SKM-1 treated with dmso at 0.1 percent for 144 hours (cell line): Measurements from ENCODE around the gene GATA6.

Experiments used
- DNase-seq: peaks from one replicate; lab custom pipeline; 2025; ENCODE audit not compliant: unreplicated experiment; lab: John Stamatoyannopoulos, UW

The GATA6 gene

DNA sequence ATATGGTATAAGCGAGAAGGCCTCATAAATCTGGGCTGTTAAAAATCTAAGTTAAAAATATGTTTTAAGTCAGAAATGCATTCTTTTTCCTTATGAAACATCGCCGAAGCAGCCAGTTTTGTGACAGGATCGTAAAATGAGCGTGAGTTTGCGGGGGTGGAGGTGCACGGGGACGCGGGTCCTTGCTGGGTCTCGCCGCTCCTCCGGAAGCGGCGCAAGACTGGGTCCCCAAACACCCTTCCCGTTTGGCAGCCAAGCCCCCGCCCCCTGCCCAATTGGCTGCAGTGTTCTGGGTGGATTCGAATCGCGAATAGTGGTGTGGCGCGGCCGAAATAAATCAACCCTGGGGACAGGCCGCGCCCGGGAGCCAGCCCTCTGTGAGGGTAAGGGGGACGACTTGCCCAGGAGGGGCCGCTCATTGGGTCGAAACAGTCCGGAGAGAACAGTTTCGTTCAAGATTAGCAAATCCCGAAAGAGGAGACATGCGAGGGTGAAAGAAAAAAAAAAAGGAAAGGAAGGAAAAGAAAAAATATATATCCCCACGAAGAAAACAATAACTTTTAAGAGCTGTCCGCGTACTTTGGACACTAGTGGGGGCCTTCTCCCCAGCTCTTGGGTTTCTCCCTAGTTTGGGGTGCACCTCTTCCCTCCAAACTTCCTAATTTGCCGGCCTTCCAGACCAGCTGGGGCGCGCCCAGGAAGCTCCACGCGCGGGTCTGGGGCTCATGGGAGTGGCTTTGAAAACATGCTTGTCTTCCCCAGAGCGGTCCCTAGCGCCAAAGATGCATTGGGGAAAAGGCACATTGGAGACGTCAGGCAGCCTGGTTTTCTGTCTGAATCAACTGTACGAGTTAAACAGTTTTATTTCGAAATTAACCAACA lies 3.1 kb upstream of the GATA6 start:
- DNase-seq: no peak

DNA sequence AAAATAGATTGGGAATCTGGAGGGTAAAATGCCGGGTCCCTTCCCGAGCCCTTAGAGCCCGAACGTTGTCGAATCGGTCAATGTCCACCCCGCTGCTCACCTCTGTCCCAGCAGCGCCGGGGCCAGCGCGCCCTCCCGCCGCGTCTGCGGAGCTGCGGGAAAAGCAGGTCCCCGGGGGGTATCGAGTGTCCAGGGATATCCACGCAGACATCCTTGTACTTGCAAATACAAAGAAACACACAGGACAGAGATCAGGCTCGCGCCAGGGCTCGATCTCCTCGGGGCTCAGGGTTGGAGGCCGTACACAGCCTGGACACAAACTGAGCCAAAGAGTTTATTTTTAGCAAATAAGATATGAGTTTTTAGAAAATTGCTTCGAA lies 2.3 kb upstream of the GATA6 start:
- no peak for DNase-seq

DNA sequence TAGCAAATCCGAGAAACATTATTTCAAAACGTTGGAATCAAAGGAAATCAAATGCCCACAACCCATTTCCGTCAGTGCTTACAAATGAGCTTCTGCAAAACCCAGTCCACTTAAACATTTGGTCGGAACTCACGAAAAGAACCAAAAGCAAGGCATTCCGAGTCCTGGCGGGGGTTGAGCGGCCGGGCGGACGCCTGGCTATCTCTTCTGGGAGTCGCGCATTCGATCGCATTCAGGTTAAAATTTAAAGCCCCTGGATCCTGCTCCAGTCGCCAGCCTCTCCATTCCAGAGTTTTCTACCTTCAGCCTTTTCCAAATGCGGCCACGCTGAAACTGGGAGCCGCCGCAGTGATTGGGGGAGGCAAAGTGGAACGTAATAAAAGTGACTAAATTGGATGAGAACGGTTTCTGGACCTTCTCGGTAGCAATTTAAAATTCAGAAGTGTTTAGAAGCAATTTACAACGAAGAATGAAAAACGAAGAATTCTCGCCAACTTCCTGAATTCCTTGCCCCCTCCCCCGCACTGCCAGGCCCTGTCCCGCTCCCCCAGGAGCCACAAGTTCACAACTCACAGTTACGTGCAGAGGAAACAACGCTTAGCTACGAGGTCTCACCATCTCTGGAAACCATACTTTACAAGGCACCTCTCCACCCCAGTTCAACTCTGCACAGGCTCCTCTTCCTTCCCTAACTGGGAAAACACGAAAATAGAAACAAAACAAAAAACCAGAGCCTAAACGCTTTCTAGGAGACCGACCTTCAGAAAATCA lies 1.7 kb upstream of the GATA6 start:
- no peak for DNase-seq

DNA sequence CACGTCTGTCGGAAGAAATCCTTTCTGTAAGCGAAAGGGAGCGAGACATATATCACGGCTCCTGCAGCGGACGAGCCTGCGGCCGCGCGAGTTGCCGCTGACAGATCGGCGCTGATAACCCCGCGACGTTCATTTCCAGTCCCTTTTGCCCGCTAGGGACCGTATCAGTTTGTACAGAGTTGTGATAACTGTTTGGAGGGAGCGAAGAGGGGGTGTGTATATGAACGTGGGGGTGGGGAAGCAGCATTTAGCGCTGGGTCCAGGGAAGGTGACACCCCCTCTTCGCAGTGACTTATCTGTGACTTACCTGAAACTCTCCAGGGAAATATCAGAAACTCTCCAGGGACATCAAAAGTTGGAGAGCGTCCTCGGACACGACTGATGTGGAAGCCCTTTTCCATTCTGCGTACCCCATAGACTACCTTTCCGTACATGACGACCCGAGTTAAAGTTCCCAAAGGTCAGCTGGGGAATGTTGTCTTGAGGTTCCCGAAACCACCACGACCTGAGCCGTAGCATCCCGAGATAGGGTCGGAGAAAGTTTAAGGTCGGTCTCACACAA lies 948 bp upstream of the GATA6 start:
- no peak for DNase-seq

DNA sequence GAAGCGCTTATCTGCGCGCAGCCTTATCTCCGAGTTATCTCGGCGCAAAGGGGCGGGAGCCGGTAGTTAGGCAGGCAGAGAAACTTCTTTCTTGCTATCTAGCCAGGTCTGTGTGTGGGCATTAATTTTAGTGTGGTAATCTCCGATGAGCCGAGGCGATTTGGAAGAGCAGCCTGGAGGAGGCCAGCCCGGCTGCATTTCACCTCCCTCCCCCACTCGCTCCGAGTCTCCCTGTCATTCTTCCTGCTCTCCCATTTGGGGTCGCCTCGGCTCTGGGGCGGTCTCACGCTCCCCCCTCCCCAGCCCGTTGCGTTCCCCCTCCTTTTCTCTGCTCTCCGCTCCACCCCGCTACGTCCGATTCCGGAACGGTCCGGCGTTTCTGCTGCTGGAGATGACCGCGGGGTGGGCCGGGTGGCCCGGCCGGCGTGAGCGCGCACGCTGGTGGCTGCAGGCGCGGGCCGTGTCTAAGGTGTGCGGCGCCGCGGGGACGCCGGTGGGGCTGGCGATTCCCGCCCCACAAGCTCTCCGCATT lies 566 bp downstream of the GATA6 start:
- DNase-seq: no peak

DNA sequence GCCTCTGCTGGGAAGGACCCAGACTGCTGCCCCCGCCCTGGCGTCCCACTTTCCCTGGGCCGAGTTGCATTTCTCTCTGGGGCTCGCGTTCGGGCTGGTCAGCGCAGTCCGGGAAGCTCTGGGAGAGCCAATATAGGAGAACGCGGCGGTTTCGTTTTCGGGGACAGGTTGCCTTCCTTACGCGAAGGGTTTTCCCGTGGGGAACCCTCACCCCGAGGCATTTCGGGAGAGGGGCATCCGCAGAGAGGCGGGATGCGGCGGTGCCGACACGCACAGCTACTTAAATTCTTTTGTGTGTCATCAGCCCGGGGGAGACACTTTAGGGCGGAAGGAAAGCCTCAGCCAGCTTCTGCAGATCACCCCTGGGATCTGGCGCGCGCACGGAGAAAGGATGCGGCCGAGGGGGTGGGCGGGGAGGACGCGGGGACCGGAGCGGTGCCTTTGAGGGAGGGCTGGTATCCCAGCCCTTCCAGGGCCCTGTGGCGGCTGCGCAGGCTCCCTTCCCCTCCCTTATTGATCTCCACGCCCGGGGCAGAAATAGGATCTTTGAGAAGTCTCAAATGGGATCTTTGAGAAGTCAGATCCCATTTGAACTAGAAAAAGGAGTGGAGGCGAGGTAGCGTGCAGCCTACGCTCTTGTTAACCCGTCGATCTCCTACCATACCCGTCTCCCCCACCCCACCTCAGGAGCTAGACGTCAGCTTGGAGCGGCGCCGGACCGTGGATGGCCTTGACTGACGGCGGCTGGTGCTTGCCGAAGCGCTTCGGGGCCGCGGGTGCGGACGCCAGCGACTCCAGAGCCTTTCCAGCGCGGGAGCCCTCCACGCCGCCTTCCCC lies 1.2 kb downstream of the GATA6 start:
- no peak for DNase-seq

DNA sequence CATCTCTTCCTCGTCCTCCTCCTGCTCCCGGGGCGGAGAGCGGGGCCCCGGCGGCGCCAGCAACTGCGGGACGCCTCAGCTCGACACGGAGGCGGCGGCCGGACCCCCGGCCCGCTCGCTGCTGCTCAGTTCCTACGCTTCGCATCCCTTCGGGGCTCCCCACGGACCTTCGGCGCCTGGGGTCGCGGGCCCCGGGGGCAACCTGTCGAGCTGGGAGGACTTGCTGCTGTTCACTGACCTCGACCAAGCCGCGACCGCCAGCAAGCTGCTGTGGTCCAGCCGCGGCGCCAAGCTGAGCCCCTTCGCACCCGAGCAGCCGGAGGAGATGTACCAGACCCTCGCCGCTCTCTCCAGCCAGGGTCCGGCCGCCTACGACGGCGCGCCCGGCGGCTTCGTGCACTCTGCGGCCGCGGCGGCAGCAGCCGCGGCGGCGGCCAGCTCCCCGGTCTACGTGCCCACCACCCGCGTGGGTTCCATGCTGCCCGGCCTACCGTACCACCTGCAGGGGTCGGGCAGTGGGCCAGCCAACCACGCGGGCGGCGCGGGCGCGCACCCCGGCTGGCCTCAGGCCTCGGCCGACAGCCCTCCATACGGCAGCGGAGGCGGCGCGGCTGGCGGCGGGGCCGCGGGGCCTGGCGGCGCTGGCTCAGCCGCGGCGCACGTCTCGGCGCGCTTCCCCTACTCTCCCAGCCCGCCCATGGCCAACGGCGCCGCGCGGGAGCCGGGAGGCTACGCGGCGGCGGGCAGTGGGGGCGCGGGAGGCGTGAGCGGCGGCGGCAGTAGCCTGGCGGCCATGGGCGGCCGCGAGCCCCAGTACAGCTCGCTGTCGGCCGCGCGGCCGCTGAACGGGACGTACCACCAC lies 2.1 kb downstream of the GATA6 start:
- DNase-seq: no peak

DNA sequence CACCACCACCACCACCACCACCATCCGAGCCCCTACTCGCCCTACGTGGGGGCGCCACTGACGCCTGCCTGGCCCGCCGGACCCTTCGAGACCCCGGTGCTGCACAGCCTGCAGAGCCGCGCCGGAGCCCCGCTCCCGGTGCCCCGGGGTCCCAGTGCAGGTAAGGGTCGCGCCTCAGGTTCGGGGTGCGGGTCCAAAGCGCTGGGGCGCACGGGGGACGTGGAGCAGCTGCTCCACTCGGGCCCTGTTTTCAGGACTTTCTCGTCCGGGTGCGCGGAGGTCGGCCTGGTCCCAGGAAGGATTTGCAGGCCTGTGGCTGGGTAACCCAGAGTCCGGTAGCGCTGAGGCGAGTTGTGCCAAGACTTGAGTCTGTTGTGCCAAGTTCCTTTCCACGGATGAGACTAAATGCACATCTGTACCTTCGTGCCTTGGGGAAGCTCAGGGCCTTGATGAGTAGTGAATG lies 2.8 kb downstream of the GATA6 start:
- DNase-seq: no peak

- DNase-seq: no peak
Observed at GRCh38 chr18:22172594-22173049, 3.2 kb downstream of the GATA6 start.

- DNase-seq: no peak
Observed at GRCh38 chr18:22173221-22173927, 4.0 kb downstream of the GATA6 start.

DNA sequence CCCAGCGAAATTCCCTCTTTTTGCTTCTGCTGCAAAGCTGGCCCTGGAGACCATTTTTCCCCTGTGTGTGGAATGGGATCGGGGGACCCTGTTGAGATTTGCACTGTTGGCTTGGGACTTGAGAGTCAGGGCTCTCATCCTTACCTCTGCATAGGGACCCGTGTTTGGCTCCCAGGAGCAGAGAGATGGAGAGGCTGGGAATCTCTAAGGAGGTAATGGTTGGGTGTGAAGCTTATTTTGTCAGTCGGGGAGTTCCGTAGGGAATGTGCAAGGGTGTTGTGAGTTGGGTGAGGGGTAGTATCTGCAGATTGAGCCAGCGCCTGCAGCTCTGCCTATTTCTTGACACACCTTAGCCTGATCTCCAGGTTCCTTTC lies 4.5 kb downstream of the GATA6 start:
- no peak for DNase-seq

DNA sequence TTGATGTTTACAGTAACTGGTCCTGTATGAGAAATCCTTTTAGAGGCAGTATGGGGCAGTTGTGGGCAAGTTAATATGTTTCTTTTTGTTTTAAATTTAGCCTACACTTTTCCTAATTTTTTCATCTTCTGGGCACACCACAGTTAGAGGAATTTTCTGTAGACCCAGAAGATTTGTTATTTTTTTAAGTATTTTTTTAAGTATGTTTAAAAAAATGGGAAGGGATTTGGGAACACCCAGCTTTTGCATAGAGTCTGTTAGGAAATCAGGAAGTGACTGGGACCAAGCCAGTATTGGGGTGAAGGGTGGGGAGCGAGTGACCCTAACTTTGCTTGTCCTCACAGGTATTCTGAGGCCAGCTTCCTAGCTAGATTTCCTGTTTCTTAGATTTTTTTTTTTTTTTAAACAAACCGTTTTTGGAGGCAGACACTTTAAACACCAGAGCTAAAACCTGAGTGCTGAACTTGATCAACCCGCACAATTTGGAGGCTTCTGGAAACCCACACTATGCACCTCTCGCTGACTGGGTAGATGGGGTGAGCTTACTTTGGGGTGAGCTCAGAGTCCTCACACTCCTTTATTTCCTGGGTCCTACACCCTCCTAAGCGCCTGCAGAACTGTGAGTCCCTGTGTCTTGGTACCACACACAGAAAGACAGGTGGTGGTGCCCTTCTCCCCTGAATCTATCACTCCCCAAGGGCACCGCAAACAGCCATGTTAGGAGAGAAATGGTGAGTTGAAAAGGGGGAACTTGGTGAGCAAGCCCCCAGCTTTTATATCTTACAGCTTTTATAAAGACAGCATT lies 5.2 kb downstream of the GATA6 start:
- DNase-seq: no peak

GRCh38 chr18:22175346-22175745 lies 6.0 kb downstream of the GATA6 start:
- no peak for DNase-seq

DNA sequence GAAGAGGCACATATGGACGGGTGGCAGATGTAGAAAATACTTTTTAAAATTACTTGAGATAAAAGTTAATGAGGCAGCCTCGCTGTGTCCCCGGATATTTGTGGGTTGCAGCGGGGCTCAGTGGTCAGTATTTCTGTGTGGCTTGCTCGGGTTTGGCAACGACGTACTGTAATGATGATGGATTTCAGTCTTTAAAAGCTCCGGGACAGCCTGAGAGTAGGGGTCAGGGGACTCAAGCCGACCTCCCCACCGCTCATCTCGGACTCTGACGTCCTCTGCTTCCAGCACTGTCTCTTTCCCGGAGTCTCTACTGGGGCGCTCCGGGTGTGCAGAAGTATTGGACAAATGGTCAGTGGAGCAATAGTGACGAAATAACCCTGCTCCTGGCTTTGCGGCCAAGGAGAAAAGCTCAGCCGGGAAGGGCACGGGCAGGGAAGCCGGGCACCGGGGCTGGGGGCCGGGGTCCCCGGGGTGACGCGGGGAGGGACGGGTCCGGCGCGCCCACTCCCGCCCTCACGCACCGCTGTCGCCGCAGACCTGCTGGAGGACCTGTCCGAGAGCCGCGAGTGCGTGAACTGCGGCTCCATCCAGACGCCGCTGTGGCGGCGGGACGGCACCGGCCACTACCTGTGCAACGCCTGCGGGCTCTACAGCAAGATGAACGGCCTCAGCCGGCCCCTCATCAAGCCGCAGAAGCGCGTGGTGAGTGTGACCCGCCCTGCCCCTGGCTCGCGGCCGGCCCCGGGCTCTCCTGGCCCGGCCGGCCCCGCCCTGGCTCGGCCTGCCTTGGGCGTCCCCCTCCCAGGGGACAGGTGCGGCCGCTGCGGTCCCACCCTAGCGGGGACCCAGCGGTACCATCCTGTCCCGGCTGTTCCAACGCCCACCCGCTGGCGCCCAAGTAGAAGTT lies 7.3 kb downstream of the GATA6 start:
- DNase-seq: no peak

DNA sequence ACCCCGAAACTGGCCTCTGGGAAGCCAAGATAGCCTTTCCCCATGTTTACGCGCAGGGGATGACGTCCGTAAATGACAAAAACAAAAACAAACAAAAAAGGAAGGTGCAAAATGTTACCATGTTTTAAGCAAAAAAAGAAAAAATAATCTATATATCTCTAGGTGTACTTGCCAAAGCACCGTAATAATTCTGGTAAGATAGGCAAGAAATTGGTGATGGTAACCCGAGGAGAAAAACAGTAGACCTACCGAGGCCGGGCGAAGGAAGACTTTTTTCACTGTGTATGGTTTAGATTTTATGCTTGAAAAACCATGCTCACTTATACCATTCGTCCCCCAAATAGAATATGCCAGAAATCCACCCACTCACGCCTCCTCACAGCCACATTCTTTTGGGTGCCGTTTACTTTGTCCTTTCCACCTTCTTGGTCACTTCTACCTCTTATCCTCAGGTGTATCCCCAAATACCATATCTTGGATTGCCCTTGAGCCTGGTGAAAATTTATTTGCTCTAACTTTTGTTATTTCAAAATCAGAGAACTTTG lies 8.0 kb downstream of the GATA6 start:
- no peak for DNase-seq

- no peak for DNase-seq
Observed at GRCh38 chr18:22179174-22179573, 9.8 kb downstream of the GATA6 start.

DNA sequence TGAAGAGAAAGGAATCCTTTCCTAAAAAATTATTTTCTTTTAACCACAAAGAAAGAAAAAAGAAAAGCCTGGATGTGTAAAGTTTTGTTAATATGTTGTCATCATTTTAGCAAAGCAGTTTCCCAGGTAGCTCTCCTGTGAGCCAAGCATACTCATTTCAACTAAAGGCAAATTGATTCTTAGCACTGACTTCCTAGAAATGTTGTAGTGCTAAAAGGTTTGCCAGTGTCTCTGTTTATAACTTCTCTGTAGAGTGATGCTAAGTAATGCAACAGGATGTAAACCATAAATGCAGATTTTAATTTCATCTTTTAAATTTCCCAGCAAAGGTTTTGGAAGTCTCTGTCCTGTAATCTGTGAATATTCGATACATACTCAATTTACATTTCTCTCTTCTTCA lies 10.2 kb downstream of the GATA6 start:
- DNase-seq: no peak
